ENCODE measurements around the gene CLIC3.

Gene CLIC3

DNA sequence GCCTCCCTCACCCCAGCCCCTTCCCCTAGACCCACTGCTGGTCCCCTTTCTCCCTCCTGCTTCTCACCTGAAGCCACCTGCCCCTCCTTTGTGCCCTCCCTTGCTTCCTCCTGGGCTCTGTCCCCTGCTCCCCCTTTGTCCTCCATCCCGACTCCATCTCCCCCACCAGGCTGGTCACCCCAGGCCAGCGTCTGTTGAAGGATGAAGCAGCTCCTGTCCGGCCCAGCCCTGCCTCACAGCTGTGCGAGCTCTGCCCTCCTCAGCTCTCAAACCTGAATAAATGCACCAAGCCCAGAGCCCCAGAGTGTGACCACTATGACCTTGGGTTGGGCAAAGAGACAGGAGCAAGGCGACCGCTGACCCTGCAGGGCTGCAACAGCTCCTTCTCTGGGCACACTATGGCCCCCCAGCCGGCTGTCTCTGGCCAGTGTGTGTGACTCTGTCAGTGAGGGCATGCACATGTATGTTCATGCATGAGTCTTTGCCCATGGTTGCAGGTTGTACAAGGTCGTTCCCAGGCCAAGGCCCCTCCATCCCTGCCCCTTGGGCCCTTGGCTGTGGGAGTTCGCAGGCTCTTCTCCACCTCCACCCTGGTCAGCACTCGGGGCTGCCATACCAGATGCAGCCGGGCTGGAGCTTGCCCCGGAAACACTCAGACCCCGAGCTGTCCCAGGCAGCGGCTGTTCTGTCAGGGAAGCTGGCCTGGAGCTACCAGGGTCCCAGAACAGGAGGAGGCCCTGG, 41.0 kb downstream of the CLIC3 start:
- Histone ChIP-seq H2AFZ (ENCODE audit: low read length) (no peak overlapping the region), H3K9ac (ENCODE audit: low read length) (no peak overlapping the region), H3K27ac (ENCODE audit: low read depth, low read length, poor library complexity, severe bottlenecking) (no peak overlapping the region), H3K36me3 (ENCODE audit: insufficient read depth, low read length) (no peaks in the 10 kb centered on the region), H3K4me2 (ENCODE audit: low read length) (no peak overlapping the region), H3K79me2 (ENCODE audit: insufficient read depth, low read length) (no peaks in the 10 kb centered on the region), H3K4me1 (ENCODE audit: insufficient read depth, low read length, severe bottlenecking) (peaks cover 4% of the 10 kb centered on the region), H3K9me2 (ENCODE audit: low read depth, low read length) (no peaks in the 10 kb centered on the region), H3F3A (ENCODE audit: insufficient read depth, low read length) (no peaks in the 10 kb centered on the region), H4K20me1 (ENCODE audit: insufficient read depth, low read length) (no peaks in the 10 kb centered on the region), H3K9me3 (ENCODE audit: low read length) (no peaks in the 10 kb centered on the region), H3K27me3 (ENCODE audit: insufficient read depth, low read length) (peaks cover 25% of the 10 kb centered on the region; the same call in 1 of the 2 replicates), H3K4me3 (ENCODE audit: low read depth, low read length, poor library complexity, severe bottlenecking) (no peak overlapping the region)
- TF ChIP-seq, protein P1, sequence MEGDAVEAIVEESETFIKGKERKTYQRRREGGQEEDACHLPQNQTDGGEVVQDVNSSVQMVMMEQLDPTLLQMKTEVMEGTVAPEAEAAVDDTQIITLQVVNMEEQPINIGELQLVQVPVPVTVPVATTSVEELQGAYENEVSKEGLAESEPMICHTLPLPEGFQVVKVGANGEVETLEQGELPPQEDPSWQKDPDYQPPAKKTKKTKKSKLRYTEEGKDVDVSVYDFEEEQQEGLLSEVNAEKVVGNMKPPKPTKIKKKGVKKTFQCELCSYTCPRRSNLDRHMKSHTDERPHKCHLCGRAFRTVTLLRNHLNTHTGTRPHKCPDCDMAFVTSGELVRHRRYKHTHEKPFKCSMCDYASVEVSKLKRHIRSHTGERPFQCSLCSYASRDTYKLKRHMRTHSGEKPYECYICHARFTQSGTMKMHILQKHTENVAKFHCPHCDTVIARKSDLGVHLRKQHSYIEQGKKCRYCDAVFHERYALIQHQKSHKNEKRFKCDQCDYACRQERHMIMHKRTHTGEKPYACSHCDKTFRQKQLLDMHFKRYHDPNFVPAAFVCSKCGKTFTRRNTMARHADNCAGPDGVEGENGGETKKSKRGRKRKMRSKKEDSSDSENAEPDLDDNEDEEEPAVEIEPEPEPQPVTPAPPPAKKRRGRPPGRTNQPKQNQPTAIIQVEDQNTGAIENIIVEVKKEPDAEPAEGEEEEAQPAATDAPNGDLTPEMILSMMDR (IDR thresholded peaks at IDR 0.05; ENCODE audit: low read length) = no peak

DNA sequence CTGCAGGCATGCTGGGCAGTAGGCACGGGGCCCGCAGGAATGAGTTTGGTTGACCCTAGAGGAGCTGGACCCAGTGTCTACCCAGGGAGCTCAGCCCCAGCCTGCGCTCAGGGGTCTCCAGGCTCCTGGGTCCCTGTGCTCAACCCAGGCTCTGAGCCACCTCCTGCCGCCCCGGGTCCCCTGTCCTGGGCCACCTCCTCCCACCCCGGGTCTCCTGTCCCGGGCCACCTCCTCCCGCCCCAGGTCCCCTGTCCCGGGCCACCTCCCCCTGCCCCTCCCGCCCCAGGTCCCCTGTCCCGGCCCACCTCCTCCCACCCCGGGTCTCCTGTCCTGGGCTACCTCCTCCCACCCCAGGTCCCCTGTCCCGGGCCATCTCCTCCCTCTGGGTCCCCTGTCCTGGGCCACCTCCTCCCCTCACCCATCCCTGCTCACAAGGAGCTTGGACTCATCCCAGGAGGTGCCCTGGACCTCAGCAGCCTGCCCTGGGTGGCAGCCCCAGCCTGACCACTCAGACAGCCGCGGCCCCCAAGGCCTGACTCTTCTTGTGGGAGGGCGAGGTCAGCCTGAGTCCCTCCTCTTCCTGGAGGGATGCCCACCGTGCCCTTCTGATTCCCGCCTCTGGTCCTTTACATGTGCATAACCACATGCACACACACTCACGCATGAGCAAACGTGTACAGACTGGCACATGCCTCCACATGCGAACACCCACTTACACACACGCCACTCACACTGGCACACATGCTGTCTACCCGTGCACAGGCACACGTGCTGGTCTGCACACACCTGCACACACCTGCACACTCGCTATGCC, 41.9 kb downstream of the CLIC3 start:
- Histone ChIP-seq H3K79me2 (ENCODE audit: insufficient read depth, low read length) (no peaks in the 10 kb centered on the region), H3K27ac (ENCODE audit: low read depth, low read length, poor library complexity, severe bottlenecking) (no peak overlapping the region), H3K9me2 (ENCODE audit: low read depth, low read length) (no peaks in the 10 kb centered on the region), H3K4me1 (ENCODE audit: insufficient read depth, low read length, severe bottlenecking) (peaks cover 8% of the 10 kb centered on the region), H3F3A (ENCODE audit: insufficient read depth, low read length) (no peaks in the 10 kb centered on the region), H3K36me3 (ENCODE audit: insufficient read depth, low read length) (no peaks in the 10 kb centered on the region), H4K20me1 (ENCODE audit: insufficient read depth, low read length) (no peaks in the 10 kb centered on the region), H3K9ac (ENCODE audit: low read length) (no peak overlapping the region), H3K4me2 (ENCODE audit: low read length) (no peak overlapping the region), H3K27me3 (ENCODE audit: insufficient read depth, low read length) (peaks cover 20% of the 10 kb centered on the region; the same call in 1 of the 2 replicates), H2AFZ (ENCODE audit: low read length) (no peak overlapping the region), H3K9me3 (ENCODE audit: low read length) (no peaks in the 10 kb centered on the region), H3K4me3 (ENCODE audit: low read depth, low read length, poor library complexity, severe bottlenecking) (no peak overlapping the region)
- no peak for TF ChIP-seq EZH2 (IDR thresholded peaks at IDR 0.05; ENCODE audit: borderline replicate concordance, low read length)
- TF ChIP-seq, protein P1 (IDR thresholded peaks at IDR 0.05; ENCODE audit: low read length) = no peak

DNA sequence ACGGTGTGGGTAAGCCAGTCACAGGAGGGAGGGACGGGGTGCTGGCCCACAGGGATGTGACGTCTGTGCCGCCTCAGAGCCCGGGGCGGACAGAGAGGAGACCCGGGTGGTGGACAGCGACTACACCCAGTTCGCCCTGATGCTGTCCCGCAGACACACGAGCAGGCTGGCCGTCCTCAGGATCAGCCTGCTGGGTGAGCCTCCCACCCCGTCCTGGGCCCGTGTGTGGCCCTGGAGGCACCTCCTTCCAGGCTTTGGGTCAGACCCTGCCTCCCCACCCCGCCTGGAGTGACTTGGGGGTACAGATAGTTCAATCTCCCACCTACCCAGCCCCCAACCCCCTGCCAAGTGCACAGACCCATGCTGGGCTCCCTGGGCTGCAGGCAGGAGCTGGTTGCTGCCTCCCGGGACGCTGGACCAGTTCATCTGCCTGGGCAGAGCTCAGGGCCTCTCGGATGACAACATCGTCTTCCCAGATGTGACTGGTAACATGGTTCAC, 42.5 kb downstream of the CLIC3 start:
- no peak overlapping the region for H3K27ac ChIP-seq (ENCODE audit: low read depth, low read length, poor library complexity, severe bottlenecking)
- H3K9me2 ChIP-seq (ENCODE audit: low read depth, low read length) = no peaks in the 10 kb centered on the region
- peaks cover 12% of the 10 kb centered on the region for H3K4me1 ChIP-seq (ENCODE audit: insufficient read depth, low read length, severe bottlenecking)
- no peak overlapping the region for H3K9ac ChIP-seq (ENCODE audit: low read length)
- no peaks in the 10 kb centered on the region for H3K79me2 ChIP-seq (ENCODE audit: insufficient read depth, low read length)
- TF ChIP-seq EZH2 (IDR thresholded peaks at IDR 0.05; ENCODE audit: borderline replicate concordance, low read length) = no peak
- TF ChIP-seq, protein P1 (IDR thresholded peaks at IDR 0.05; ENCODE audit: low read length) = no peak
- H3K4me3 ChIP-seq (ENCODE audit: low read depth, low read length, poor library complexity, severe bottlenecking) = no peak overlapping the region
- H3K4me2 ChIP-seq (ENCODE audit: low read length) = no peak overlapping the region
- no peak overlapping the region for H2AFZ ChIP-seq (ENCODE audit: low read length)
- H4K20me1 ChIP-seq (ENCODE audit: insufficient read depth, low read length) = no peaks in the 10 kb centered on the region
- H3K9me3 ChIP-seq (ENCODE audit: low read length) = no peaks in the 10 kb centered on the region
- H3K36me3 ChIP-seq (ENCODE audit: insufficient read depth, low read length) = no peaks in the 10 kb centered on the region
- H3K27me3 ChIP-seq (ENCODE audit: insufficient read depth, low read length) = peaks cover 19% of the 10 kb centered on the region; the same call in 1 of the 2 replicates
- H3F3A ChIP-seq (ENCODE audit: insufficient read depth, low read length) = no peaks in the 10 kb centered on the region
